HG02588 (cell line): ENCODE results near the gene PPP1CA.

Source experiments
- ATAC-seq: cut with Tn5 transposase; IDR thresholded peaks from one replicate; pipeline ENCODE4 v1.9.1; 2021; ENCODE audit warnings: mild to moderate bottlenecking, moderate library complexity; ENCODE audit not compliant: unreplicated experiment

Gene PPP1CA

GRCh38 chr11:67370351-67371076, 31.1 kb downstream of the PPP1CA start:
- ATAC-seq, result no peak

DNA sequence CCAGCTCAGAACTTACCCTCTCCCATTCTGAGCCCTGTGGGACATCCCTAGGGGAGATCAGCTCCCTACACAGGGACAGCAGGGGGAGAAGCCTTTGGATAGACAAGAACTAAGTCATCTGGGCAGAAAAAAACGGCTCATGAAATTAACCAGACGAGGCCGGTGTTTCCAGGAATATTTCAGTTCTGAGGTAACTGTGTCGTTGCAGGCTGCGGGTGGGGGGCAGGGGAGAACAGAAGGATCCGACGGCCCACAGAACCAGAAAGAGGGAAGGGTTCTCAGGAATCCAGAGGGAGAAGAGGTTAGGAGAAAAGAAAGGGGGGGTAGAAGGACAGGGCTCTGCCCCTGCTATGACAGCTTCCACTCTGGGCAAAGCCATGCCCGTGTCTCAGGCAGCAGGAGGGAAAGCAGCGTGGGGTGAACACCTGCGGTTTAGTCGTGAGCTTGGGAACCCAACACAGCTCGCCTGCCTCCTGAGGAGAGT, 31.8 kb downstream of the PPP1CA start:
- no peak for ATAC-seq

DNA sequence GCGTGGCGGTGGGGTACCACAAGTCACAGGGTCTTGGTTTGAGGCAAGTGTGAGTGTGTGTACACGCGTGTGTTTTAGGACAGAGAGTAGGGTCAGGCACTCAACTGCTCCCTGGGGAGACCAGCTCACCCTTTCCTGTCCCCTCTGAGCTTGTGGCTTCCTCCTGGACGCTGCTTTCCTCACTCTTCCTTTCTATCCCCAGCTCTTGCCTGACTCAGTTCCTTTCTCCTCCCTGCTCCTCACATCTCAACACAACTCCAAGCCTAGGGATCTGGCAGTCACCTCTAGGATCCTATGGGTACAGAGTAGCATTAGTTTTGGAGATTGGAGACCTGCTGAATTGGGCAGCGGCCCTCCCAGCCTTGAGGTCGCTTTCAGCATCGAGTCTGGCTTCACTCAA, 32.4 kb downstream of the PPP1CA start:
- ATAC-seq, result no peak

- no peak for ATAC-seq
Measured at GRCh38 chr11:67368621-67369020, 33.0 kb downstream of the PPP1CA start.

DNA sequence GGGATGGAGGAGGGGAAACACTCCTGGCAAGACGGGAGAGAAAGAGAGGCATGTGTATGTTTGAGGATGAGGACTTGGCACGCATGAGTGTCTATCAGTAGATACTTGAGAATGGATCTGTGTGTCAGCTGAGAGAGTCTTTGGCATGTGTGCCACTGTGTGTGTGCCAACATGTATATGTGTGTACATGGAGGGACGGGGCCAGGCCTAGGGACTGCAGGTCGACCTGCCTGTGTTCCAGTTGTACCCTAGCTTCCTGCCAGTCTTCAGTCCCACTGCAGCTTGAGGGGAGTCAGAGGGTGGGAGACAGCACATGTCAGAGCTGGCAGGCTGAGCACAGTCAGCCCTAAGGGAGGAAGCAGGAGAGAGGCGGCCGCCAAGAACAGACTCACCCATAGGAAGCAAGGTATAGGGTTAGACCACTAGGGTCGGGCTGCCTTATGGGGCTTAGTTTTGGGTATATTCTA, 33.9 kb downstream of the PPP1CA start:
- ATAC-seq, result no peak

DNA sequence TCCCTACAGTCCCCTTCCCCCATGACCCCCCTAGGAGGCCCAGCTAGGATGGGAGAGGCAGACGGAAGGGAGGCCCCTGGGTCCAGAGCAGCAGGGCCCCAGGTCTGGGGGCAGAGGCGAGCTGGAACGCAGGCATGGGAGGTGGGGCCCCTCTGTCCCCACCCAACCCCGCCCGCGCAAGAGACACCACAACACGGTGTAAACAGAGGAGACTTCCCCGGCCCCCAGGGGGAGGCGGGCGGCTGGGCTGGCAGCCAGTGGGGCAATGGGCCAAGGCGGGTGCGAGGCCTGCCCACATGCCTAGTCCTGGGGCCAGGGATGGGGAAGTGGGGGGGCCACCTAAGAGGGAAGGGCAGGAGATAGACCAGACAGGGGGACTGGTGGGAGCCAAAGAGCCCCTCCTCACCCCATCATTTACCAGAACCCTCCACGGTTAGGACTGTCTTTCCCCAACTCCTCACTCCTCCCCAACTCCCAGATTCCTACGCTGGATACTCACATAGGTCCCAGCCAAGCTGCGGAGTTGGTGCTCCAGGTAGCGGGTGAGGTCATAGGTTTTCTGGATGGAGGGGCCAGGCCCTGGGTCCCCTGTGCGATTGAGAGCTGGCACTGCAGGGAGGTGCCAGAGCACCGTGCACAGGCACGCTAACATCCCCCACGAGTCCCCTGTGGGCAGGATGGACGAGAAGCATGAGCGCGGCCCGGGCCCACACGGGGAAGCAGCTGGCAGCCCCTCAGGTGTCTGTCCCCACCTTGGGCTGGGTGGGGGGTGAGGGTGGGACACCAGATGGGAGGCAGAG, 34.5 kb downstream of the PPP1CA start:
- no peak for ATAC-seq

GRCh38 chr11:67366546-67366945, 35.1 kb downstream of the PPP1CA start:
- ATAC-seq, result no peak

DNA sequence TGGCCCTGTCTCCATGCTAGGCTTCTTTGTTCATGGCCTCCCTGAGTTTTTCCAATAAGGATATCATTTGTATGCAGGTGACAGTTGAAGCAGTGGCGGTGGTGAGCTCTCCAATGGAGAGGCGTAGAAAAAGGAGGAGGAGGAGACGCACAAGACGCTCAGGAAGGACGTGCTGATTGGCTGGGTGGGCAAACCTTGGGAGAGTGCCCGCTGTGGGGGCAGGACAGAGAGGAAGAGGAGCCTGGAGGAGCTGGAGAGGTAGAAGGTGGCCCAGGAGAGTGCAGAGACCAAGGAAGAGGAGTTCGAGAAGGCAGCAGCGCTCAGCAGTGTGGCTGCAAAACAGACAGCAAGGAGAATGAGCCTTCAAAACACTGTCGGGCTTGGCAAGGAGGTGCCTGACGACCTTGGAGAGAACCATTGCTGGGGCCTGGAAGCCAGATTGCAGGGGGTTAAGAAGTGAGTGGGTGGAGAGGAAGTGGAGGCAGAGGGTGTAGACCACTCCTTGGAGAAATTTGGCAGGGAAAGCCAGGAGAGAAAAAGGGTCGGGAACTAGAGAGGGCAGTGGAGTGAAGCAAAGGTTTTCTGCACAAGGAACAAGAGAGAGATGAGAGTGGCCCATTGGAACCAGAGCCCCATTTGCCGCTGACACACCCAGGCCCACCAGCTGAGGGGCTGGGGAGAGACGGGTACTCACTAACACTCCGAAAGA, 35.8 kb downstream of the PPP1CA start:
- no peak for ATAC-seq

DNA sequence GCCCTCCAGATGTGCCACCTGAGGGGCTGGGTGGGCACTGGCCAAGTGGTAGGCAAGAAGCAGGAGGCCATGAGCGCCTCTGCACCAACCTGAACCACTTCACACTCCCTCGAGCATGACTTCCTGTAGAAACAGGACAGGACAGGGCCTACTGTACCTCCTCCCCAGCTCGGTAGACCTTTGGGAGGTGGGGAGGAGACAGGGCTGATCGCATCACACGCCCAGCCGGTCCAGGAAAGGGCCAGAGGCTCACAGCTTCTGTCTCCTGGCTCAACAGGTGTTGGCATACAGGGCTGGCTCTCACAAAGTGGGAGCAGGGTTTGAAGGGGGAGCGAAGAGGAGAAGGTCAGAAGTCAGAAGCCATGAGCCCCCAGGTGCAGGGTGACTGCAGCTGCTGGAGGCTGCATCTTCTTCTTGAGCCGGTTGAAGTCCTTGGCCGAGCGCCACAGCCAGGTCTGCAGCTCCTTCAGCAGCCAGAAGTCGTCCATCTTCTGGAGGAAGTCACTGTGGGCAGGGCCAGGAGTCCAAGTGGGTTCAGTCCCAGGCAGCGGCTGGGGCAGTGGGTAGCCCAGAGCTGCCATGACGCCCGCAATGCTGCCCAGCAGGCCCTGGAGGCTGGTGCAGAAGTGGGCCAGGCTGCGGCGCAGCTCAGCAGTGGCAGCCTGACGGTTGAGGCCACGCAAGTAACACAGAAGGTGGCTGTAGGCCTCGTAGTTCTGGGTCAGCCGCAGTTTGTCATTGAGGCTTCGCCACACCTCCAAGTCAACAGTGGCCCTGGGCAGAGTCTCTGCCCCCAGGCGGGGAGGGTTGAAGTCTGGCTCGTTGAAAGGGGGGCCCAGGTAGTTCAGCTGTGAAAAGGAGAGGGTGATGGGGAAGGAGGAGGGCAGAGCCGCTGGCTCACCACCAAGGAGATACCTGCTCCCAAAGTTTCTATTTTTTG, 36.6 kb downstream of the PPP1CA start:
- no peak for ATAC-seq

DNA sequence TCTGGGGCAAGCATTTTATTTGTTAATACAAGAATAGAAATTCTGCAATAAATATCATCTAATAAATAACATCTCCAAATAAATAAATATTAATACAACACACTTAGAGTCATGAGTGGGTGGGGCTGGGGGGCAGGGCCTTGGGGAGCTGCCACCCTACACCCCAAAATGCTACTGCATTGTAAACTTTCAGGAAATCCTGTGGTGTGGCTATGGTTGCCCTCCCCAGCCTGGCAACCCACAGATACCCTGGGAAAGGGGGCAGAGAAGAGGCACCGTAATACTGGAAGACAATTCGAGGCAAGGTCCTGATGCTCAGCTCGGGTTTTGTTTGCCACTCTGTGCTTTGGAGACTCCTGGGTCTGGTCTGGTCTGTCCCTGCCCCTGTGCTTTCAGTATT, 37.5 kb downstream of the PPP1CA start:
- ATAC-seq, result no peak

- no peak for ATAC-seq
Measured at GRCh38 chr11:67357831-67358670, 43.6 kb downstream of the PPP1CA start.

DNA sequence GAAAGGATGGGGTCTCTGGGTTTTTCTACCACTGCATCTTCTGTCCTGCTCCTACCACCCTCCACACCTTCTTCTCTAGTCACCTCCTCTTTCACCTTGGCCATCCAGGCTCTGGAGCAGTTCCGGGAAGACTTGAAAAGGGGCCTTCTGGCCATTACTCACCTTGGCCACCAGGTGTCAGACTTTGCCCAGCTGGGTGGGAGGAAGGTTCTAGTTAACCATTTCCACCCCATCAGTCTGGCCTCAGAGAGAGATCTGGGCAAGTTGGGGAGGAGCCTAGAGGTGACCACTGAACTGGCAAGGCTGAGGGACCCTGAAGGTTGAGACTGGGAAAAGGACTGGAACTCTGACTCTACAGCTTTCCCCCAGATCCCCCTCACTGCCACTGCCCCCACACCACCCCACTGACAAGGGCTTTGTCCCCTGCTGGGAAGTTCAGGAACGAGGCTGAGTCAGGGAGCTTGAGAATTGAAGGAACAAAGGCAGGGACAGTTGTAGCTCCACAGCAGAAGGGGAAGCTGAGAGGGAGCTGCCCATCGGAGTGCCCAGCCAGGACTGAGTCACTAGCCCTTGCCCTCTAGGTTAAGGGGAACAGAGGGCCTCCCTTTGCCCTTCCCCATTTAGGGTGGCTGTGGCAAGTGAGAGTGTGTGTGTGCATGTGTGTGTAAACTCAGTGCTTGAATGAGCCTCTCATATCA, 44.6 kb downstream of the PPP1CA start:
- ATAC-seq, result no peak

DNA sequence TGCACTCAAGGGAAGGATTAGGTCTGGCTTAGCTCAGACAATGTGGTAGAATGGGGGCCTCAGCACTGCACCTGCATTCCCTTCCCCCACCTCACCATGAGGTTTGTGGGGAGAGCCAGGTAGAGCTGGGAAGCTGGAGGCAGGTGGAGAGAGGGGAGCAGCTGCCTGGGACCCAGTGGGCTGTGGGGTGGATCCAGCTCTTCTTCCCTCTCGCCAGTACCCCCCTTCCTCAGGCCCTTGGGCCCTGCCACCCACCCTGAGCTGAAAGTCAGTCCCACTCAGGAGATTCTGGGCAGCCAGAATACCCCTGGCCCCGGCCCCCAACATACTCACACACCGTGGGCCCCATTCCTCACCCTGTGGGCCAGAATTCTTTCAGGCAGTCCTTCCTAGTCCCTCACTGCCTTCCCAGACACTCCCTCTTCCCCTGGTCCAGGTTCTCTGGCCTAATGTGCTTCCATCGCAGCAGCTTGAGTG, 45.2 kb downstream of the PPP1CA start:
- ATAC-seq, result no peak

- no peak for ATAC-seq
Measured at GRCh38 chr11:67355794-67356386, 45.8 kb downstream of the PPP1CA start.

GRCh38 chr11:67355023-67355793, 46.5 kb downstream of the PPP1CA start:
- no peak for ATAC-seq

- ATAC-seq, result no peak
Measured at GRCh38 chr11:67354075-67355022, 47.3 kb downstream of the PPP1CA start.
